ENCODE results near the gene UCN2. TPM values are rescaled to one million over a fixed set of nuclear protein-coding genes. Genes with fewer than 3 reads are reported as not detected.
A peak's percentile ranks its signal among the peaks of the same experiment; 100 is the strongest.

The UCN2 gene
- total RNA-seq, 1 donor from 2014 or later, result not detected

- H3K27ac ChIP-seq, result peak overlapping the region; percentile 69 to 83
- DNase-seq (ENCODE audit: low spot score in 2 of 2), result peak in 1 of 2 donors; percentile 86
- no peaks in the 10 kb centered on the region for H3K36me3 ChIP-seq
- H3K4me1 ChIP-seq, result peaks cover 15 to 31% of the 10 kb centered on the region in 2 donors
- TF ChIP-seq CTCF (IDR thresholded peaks at IDR 0.05), result peak in 2 of 3 experiments; percentile 29 to 35
- H3K27me3 ChIP-seq, result no peaks in the 10 kb centered on the region
- intact Hi-C loops (cut with DNase I), result no loop called here
- H3K9me3 ChIP-seq, result no peaks in the 10 kb centered on the region
- peak overlapping the region; percentile 42 to 71 for H3K4me3 ChIP-seq
Measured at GRCh38 chr3:48561045-48561736, 2.4 kb downstream of the UCN2 start.

DNA sequence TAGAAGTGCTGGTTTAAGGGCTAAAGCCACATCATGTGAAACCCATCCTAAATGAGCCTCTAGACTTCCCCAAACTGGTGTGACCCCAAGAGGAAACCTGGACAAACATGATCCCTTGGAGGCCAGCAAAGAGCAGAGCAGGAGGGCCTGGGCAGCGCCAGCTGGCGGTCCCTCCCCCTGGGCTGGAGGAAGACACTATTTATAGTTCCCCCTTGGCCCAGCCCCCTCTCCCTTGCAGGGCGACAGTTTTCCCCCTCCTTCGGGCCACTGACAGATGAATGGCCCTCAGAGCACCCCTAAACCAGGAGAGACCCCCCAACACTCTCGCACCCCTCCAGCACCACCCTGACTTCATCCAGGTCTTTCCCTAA lies 2.9 kb downstream of the UCN2 start:
- Histone ChIP-seq H3K9me3 (no peaks in the 10 kb centered on the region), H3K36me3 (no peaks in the 10 kb centered on the region), H3K27me3 (no peaks in the 10 kb centered on the region), H3K4me1 (peaks cover 15 to 34% of the 10 kb centered on the region in 2 donors), H3K27ac (peak overlapping the region; percentile 69 to 83), H3K4me3 (peak overlapping the region; percentile 42 to 71)
- TF ChIP-seq CTCF (IDR thresholded peaks at IDR 0.05), result no peak
- DNase-seq (ENCODE audit: low spot score in 2 of 2), result no peak
- intact Hi-C loops (cut with DNase I), result loop anchor here (1.0 kb wide), 1 partner anchor 75 kb away; the partner anchor contains the start of gene SLC26A6

GRCh38 chr3:48558493-48559134 lies 5.0 kb downstream of the UCN2 start:
- H3K9me3 ChIP-seq, result no peaks in the 10 kb centered on the region
- TF ChIP-seq CTCF (IDR thresholded peaks at IDR 0.05), result peak in 1 of 3 experiments; percentile 4
- H3K27me3 ChIP-seq, result no peaks in the 10 kb centered on the region
- intact Hi-C loops (cut with DNase I), result loop anchor here (1.0 to 5.0 kb wide), 2 partner anchors 37 to 129 kb away; partner anchors contain the start of genes COL7A1 and NCKIPSD
- no peaks in the 10 kb centered on the region for H3K36me3 ChIP-seq
- DNase-seq (ENCODE audit: low spot score in 2 of 2), result peak in 1 of 2 donors; percentile 39
- H3K4me1 ChIP-seq, result peaks cover 15 to 34% of the 10 kb centered on the region in 2 donors
- peak overlapping the region; percentile 44 to 83 for H3K27ac ChIP-seq
- no peak overlapping the region for H3K4me3 ChIP-seq

- Histone ChIP-seq H3K4me1 (peaks cover 15 to 34% of the 10 kb centered on the region in 2 donors), H3K27ac (peak within 1 kb of the TSS; percentile 44 to 84), H3K36me3 (no peaks in the 10 kb centered on the region), H3K4me3 (peak within 1 kb of the TSS; percentile 57 to 83), H3K27me3 (no peaks in the 10 kb centered on the region), H3K9me3 (no peaks in the 10 kb centered on the region)
- TF ChIP-seq CTCF (IDR thresholded peaks at IDR 0.05), result peak in 1 of 3 experiments; percentile 5
- DNase-seq (ENCODE audit: low spot score in 2 of 2), result peak; percentile 99 to 100
- intact Hi-C loops (cut with DNase I), result loop anchor here (2.0 to 5.0 kb wide), 6 partner anchors 52 to 130 kb away; partner anchors contain the start of genes NCKIPSD, SHISA5, SLC26A6 and UQCRC1
Measured at GRCh38 chr3:48556796-48557626, 6.6 kb downstream of the UCN2 start, which contains the start of gene PFKFB4. Gene PFKFB4, minus strand, starts transcription at chr3:48556803. Its CDS starts 26 bp downstream, at chr3:48556777.
